Heart left ventricle (tissue), 16 donors: Measurements from ENCODE around the gene RAD23A. TPM values are rescaled to one million over a fixed set of nuclear protein-coding genes. Genes with fewer than 3 reads are reported as not detected.
"Not testable (repeated sequence)": the region's sequence is repeated elsewhere in the genome, so short reads cannot be mapped to it uniquely, and the experiment has no call there.

ENCODE experiments used
- ATAC-seq, 4 donors: fragments of 200-7000 bp; cut with Tn5 transposase; one replicate each; pipeline ENCODE4 v1.9.1; 2020 to 2022; ENCODE audit warnings: moderate library complexity in 4 of 4, mild to moderate bottlenecking in 3 of 4, moderate number of reproducible peaks in 1 of 4
- DNase-seq, 5 donors: peaks; one replicate each; pipeline ENCODE4 v3.0.0-alpha.2; 2020
- H3K27ac ChIP-seq, 12 donors: fragments of 200-600 bp; sonication (generic) in 4 of 12; one replicate each; pipeline versions ENCODE4 v1.5.0 to v1.8.0; 2016 to 2022; ENCODE audit warnings: mild to moderate bottlenecking in 2 of 12
- H3K27me3 ChIP-seq, 9 donors: fragments of 200-600 bp; sonication (generic) in 2 of 9; one replicate each; pipeline versions ENCODE4 v1.5.1 to v1.8.0; 2016 to 2022; ENCODE audit warnings: mild to moderate bottlenecking in 3 of 9
- H3K36me3 ChIP-seq, 9 donors: fragments of 200-600 bp; sonication (generic) in 2 of 9; one replicate each; pipeline versions ENCODE4 v1.5.0 to v1.8.0; 2018 to 2022; ENCODE audit warnings: mild to moderate bottlenecking in 2 of 9
- H3K4me1 ChIP-seq, 12 donors: fragments of 200-600 bp; sonication (generic) in 4 of 12; one replicate each; pipeline versions ENCODE4 v1.5.0 to v1.8.0; 2016 to 2022; ENCODE audit warnings: mild to moderate bottlenecking in 3 of 12
- H3K4me3 ChIP-seq, 12 donors: fragments of 200-600 bp; sonication (generic) in 4 of 12; one replicate each; pipeline versions ENCODE4 v1.5.0 to v1.8.0; 2017 to 2022; ENCODE audit warnings: mild to moderate bottlenecking in 9 of 12, moderate library complexity in 4 of 12
- H3K9me3 ChIP-seq, 12 donors: fragments of 200-600 bp; sonication (generic) in 4 of 12; one replicate each; pipeline versions ENCODE4 v1.5.0 to v1.8.0; 2016 to 2022; ENCODE audit warnings: mild to moderate bottlenecking in 1 of 12
- CTCF ChIP-seq, 12 donors: fragments of 200-600 bp; sonication (generic) in 4 of 12; IDR thresholded peaks; one replicate each; pipeline versions ENCODE4 v1.5.0 to v1.8.0; 2018 to 2022; ENCODE audit warnings: antibody characterized with exemption in 12 of 12, mild to moderate bottlenecking in 5 of 12
- POLR2A ChIP-seq, 2 donors: fragments of 450-650 bp; IDR thresholded peaks; one replicate each; pipeline ENCODE4 v1.6.1; 2017; ENCODE audit warnings: antibody characterized with exemption in 2 of 2, mild to moderate bottlenecking in 2 of 2, moderate library complexity in 2 of 2
- WGBS, 4 donors: extraction: QIAGEN DNeasy Blood & Tissue Kit in 2 of 4; methylation state at CpG; one replicate each; pipeline versions ENCODE4 v1.1.5 to v1.1.7; 2013 to 2018; 5-methylcytosine and 5-hydroxymethylcytosine counted together
- intact Hi-C, 10 donors: fragments of 100-400 bp; cut with DNase I; formaldehyde crosslinking; loops; one replicate each; pipeline versions ENCODE4 v1.11.1 to v1.14.2; 2022
- polyA plus RNA-seq, 2 donors: library from polyadenylated mRNA; stranded (reverse); fragments of 200-250 nt; gene quantifications; one replicate each; pipeline ENCODE4 v1.2.3, GENCODE V29; 2013
- total RNA-seq, 9 donors: library from RNA; depleted of rRNA in 2 of 9; stranded (reverse); fragments of >200 nt in 2 of 9; fragmentation: NEBNext Ultra II Directional in 3 of 9; extraction: Animal tissue kit (Norgen Biotek cat#: 25700) in 3 of 9; gene quantifications; one replicate each; pipeline versions ENCODE4 v1.1.0 to v1.2.4, GENCODE V29; 2016 to 2023
- donor health status: ischemic (EF 13 %, LVEDD 7.1; RV severe dilation, severe dysfunction).
- donor health status: healthy with polysubstance abuse.
- donor health status: DM: no; HTN: yes; CAD: no.
- donor health status: DM: no; HTN: no; CAD: no.
- donor health status: ischemic (EF 25% LVEDD 6.9; RV normal size, moderate dysfunction).
- donor health status: ischemic (EF 25% LVEDD 5.7; RV mildly dilated, moderate dysfunction).
- donor health status: healthy.
- donor health status: DM: yes; HTN: yes; CAD: no.
- donor health status: ischemic (EF 35%, LVEDD 5.7; RV mildly dilated, moderate dysfunction).
- donor health status: nonischemic (EF 11% LVEDD 7.7; RV severe dilation, severe dysfunction).
- donor health status: DM: yes; HTN: yes; CAD: no.
- donor health status: PGD.
- donor health status: ischemic (EF 29% LVEDD 5.4; RV normal size, mild dysfunction).
- donor health status: nonischemic (EF 23%, LVEDD 6.1; RV moderate dilation, normal function).

Gene RAD23A
- total and polyA plus RNA-seq, 11 donors: 130 to 272 (median 162) TPM

- Histone ChIP-seq H3K27ac (peak overlapping the region in 11 of 12 donors; percentile 34 to 84 (median 64)), H3K36me3 (no peaks in the 10 kb centered on the region), H3K9me3 (no peaks in the 10 kb centered on the region), H3K27me3 (no peaks in the 10 kb centered on the region), H3K4me1 (peaks cover 0 to 25% (median 19%) of the 10 kb centered on the region in 12 donors), H3K4me3 (peak overlapping the region in 8 of 12 donors; percentile 6 to 44 (median 26))
- DNase-seq: no peak
- ATAC-seq: no peak
- TF ChIP-seq CTCF (IDR thresholded peaks at IDR 0.05) (no peak), POLR2A (IDR thresholded peaks at IDR 0.05) (no peak)
- intact Hi-C loops: no loop called here
- 33 to 47% (median 41%) methylated on average over 4 of the region's 4 CpGs for WGBS, 4 donors
Measured at GRCh38 chr19:12912571-12912970, 33.1 kb upstream of the RAD23A start.

GRCh38 chr19:12913011-12913561 is 32.6 kb upstream of the RAD23A start:
- H3K27ac ChIP-seq: peak overlapping the region; percentile 34 to 84 (median 65)
- no peaks in the 10 kb centered on the region for H3K27me3 ChIP-seq
- DNase-seq (peak; percentile 73 to 85 (median 79)), ATAC-seq (peak; percentile 77 to 92 (median 85))
- peak overlapping the region in 9 of 12 donors; percentile 6 to 44 (median 24) for H3K4me3 ChIP-seq
- H3K4me1 ChIP-seq: peaks cover 0 to 25% (median 19%) of the 10 kb centered on the region in 12 donors
- intact Hi-C loops: no loop called here
- WGBS, 4 donors: 1 to 5% (median 3%) methylated on average over 15 to 22 of the region's 22 CpGs
- H3K36me3 ChIP-seq: no peaks in the 10 kb centered on the region
- no peak for TF ChIP-seq POLR2A (IDR thresholded peaks at IDR 0.05)
- no peak for TF ChIP-seq CTCF (IDR thresholded peaks at IDR 0.05)
- H3K9me3 ChIP-seq: no peaks in the 10 kb centered on the region

GRCh38 chr19:12913851-12914690 is 31.6 kb upstream of the RAD23A start:
- Histone ChIP-seq H3K36me3 (no peaks in the 10 kb centered on the region), H3K4me3 (no peak overlapping the region), H3K27ac (peak overlapping the region in 11 of 12 donors; percentile 43 to 84 (median 66)), H3K9me3 (no peaks in the 10 kb centered on the region), H3K4me1 (peaks cover 3 to 29% (median 21%) of the 10 kb centered on the region in 12 donors), H3K27me3 (no peaks in the 10 kb centered on the region)
- 47 to 51% (median 48%) methylated on average over 11 to 12 of the region's 12 CpGs for WGBS, 4 donors
- intact Hi-C loops: no loop called here
- TF ChIP-seq POLR2A (IDR thresholded peaks at IDR 0.05) (no peak), CTCF (IDR thresholded peaks at IDR 0.05) (no peak)
- DNase-seq: no peak
- peak; percentile 4 to 25 (median 16) for ATAC-seq

GRCh38 chr19:12915860-12916259 is 29.8 kb upstream of the RAD23A start:
- not testable (repeated sequence) for ATAC-seq
- WGBS, 4 donors: 86 to 90% (median 88%) methylated on average over 4 of the region's 4 CpGs

More at GRCh38 chr19:12915860-12916259, 29.8 kb upstream of the RAD23A start:
- H3K27ac ChIP-seq, H3K27me3 ChIP-seq, H3K36me3 ChIP-seq, H3K9me3 ChIP-seq, H3K4me3 ChIP-seq, DNase-seq, intact Hi-C loops: not testable (repeated sequence)
- H3K4me1 ChIP-seq: peaks cover 3 to 29% (median 22%) of the 10 kb centered on the region in 12 donors
